ENCODE results near the gene INF2. TPM values are rescaled to one million over a fixed set of nuclear protein-coding genes. Genes with fewer than 3 reads are reported as not detected.

INF2 gene
- total RNA-seq, 1 experiment from 2014 or later = 48.9 TPM

DNA sequence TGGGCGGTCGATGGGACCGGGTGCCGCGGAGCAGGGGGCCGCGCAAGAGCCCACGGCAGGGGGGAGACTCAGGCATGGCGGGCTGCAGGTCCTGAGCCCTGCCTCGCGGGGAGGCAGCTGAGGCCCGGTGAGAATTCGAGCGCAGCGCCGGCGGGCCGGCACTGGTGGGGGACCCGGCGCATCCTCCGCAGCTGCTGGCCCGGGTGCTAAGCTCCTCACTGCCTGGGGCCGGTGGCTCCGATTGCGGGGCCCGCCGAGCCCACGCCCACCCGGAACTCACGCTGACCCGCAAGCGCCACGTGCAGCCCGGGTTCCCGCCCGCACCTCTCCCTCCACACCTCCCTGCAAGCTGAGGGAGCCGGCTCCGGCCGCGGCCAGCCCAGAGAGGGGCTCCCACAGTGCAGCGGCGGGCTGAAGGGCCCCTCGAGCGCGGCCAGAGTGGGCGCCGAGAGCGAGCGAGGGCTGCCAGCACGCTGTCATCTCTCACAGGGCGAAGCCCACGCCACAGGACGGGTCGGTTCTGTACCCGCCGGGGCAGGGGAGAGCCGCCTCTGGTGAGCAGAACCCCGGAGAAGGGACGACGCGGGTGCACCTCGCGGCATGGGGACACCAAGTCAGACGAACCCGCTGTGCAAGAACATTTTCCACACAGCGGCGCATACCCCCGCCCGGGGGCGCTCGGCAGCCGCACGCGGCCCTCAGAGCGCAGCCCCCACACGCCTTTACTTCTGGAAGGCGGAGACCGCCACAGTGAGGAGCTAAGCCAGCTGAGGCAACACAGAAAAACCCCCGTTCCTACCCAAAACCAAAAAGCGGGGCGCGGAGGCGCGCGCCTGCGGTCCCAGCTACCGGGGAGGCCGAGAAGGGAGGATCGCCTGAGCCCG lies 62.4 kb downstream of the INF2 start:
- DNase-seq (ENCODE audit: low read depth) = no peak

DNA sequence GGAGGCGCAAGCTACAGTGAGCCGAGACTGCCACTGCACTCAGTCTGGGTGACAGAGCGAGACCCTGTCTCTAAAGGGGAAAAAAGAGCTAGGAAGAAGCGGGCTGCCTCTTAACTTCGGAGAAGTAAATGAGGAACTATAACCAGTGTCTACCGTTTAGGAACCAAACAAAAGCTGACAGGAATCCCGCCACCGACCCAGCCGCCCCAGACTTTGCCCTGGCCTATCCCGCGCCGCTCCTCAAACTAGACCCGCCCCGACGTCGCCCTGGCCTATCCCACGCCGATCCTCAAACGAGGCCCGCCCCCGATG lies 63.0 kb downstream of the INF2 start:
- DNase-seq (ENCODE audit: low read depth) = no peak

DNA sequence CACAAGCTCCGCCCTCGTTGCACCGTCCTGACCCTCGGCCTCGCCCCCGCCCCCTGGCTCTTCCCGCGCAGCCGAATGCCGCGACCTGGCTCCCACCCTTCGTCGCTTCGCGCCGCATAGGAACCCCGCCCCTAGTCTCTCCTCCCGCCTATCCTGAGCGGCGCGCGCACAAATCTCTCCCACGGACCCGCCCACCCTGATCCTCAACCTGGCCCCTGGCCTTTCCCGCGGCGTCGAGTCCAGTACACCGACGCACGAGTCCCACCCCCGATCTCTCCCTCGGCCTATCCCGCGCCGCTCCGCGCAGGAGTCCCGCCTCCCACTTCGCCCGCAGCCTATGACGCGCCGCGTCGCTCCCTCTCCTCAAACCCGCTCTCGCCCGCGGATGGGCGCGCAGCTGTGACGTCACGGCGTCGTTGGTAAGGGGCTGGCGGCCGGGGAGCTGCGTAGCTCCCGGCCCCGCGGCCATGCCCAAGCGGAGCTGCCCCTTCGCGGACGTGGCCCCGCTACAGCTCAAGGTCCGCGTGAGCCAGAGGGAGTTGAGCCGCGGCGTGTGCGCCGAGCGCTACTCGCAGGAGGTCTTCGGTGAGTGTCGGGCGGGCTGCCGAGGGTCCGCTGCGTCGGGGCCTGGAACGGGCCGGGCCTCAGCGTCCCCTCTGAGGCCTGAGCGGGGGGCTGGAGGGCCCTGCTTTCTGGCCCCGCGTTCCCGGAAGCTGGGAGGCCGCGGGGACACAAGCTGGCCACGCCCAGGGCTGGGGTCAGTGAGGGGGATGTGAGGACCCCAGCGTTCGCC lies 63.5 kb downstream of the INF2 start, which contains the start of gene SIVA1:
Gene SIVA1, plus strand, starts transcription at position 413 of the 793 bp plus-strand sequence. Its CDS starts 55 bp downstream, at position 468.
- DNase-seq (ENCODE audit: low read depth) = peak; percentile 100

DNA sequence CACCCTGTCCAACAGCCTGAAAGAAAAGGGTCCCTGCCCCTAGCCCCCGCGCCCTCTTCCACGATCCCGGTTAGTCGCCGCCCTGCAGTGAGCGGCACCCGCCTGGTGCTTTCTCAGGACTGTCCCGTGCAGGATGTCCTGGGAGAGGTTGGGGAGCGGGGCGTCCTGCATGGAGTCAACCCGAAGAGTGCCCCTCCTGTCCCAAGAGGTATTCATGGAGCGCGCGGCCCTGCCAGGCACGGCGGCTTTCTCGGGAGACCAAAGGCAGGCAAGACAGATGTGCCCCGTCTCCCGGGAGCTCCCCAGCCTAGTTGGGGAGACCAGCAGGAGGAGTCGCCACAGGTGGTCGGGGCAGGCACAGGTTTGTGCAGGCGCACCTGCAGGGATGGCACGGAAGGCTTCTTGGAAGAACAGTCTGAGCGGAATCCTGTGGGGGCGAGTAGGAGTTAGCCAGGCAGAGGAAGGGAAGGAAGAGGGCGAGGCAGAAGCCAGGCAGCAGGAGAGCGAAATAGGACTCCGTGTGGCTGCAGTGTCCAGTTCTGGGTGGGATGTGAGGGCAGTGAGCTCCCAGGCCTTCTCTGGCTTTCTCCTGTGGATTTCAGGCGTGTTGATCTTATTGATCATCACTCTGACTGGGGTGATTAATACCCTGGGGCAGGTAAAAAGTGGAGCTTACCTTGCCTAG lies 64.3 kb downstream of the INF2 start:
- no peak for DNase-seq (ENCODE audit: low read depth)

DNA sequence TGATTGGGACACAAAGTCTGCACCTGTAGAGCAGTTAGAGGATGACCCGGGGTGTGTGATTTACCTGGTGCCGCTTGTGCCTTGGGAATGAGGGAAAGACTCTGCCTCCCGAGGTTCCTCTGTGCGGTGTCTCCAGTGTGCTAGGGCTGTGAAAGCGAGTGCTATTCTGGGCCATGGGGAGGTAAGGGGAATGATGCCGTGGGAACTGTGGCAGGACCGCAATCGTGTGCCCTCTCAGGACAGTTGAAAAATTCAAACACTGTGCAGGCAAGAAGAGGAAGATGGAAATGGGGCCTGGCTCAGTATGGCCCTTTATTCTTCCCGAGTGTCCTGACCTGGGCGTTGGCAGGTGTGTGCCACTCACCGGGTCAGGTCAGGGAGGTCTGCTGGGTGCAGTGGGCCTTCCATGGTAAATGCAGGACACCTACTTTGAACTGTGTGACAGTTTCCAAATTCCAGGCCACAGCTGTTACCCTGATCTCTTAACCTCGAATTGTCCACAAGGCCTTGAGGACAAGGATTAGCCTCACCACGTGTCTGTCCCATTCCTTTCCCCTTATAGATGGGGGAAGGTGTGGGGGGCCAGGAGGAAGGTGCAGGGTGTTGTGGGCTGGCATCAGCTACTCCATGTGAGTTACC lies 64.9 kb downstream of the INF2 start:
- no peak for DNase-seq (ENCODE audit: low read depth)

DNA sequence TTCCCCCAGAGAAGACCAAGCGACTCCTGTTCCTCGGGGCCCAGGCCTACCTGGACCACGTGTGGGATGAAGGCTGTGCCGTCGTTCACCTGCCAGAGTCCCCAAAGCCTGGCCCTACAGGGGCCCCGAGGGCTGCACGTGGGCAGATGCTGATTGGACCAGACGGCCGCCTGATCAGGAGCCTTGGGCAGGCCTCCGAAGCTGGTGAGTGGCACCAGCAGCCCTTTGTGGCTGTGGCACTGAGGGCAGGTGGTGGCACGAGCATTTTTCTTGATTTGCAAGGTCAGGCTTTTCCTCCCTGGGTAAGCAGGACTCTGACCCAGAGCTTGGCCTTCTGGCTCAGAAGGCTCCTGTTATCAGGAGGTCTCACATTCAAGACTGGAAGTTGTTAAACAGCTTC lies 66.2 kb downstream of the INF2 start:
- no peak for DNase-seq (ENCODE audit: low read depth)

DNA sequence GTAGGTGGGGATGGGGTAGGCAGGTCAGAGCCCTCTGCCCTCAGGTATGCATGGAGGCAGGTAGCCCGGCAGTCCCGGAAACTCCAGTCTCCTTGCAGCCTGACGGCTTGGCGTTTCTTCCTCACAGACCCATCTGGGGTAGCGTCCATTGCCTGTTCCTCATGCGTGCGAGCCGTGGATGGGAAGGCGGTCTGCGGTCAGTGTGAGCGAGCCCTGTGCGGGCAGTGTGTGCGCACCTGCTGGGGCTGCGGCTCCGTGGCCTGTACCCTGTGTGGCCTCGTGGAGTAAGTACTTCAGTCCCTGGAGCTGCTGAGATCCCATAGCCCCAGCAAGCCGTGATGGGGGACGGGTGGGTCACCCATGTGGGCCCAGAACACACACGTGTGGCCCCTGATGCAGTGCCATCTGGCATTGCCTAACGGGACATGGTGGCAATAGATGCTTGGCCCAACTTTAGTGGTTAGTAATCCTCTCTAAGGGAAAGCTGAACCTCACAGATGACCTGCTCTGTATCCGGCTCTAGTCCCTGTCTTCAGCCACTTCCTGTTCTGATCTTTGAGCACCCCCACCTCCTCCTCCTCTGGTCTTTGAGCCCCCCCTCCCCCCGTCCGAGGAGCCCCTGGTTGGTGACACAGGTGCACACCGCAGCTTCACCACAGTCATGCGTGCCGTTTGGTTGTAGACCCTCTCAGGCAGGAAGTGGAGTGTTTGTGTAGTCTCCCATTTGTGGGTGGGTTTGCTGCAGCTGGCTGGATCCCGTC lies 67.2 kb downstream of the INF2 start:
- DNase-seq (ENCODE audit: low read depth) = no peak

DNA sequence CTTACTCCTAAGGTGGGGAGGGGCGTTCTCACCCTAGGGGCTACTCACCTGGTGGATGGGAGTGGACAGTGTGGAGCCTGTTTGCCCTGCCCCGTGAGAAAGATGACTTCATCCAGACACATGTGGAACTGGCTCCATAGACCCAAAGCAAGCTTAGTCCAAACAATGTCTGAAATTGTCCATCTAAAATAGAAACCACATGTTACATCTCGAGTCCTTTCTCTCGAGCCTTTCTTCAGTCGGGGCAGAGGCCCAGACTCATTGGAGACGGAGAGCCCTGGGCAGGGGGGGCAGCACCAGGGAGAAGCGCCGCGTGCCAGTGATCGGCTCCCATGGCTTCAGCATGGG lies 67.8 kb downstream of the INF2 start:
- DNase-seq (ENCODE audit: low read depth) = no peak

DNA sequence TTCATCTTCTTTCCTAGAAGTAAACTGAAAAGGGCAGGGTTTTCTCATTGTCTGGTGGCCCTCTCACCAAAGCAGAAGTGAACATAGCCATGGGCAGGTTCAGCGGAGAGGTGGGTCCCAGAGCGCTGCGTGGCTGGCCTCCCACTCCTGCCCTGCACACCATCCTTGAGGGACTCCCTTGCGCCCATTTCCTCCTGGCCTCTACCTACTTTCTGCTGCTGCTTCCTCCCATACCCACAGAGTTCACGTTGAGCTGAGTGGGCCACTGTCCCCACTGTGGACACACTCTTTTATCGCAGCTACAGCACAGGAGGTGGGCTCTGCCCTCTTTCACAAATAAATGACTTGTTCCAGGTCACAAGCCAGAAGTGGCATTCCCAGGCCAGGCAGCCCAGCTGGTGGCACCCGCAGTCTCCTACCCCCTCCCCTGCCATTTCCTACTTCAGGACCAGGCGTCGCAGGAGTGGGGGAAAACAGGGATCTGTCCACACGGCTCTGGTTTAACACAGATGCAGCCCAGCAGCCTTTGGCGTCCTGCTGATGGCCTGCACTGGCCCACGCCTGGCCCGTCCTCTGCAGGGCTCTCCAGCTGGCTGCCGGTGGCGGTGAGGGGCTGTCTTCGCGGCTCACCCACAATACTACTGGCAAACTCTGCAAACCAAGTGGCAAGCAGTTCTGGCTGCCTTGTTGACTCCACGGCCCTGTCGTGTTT lies 68.4 kb downstream of the INF2 start:
- DNase-seq (ENCODE audit: low read depth) = no peak

DNA sequence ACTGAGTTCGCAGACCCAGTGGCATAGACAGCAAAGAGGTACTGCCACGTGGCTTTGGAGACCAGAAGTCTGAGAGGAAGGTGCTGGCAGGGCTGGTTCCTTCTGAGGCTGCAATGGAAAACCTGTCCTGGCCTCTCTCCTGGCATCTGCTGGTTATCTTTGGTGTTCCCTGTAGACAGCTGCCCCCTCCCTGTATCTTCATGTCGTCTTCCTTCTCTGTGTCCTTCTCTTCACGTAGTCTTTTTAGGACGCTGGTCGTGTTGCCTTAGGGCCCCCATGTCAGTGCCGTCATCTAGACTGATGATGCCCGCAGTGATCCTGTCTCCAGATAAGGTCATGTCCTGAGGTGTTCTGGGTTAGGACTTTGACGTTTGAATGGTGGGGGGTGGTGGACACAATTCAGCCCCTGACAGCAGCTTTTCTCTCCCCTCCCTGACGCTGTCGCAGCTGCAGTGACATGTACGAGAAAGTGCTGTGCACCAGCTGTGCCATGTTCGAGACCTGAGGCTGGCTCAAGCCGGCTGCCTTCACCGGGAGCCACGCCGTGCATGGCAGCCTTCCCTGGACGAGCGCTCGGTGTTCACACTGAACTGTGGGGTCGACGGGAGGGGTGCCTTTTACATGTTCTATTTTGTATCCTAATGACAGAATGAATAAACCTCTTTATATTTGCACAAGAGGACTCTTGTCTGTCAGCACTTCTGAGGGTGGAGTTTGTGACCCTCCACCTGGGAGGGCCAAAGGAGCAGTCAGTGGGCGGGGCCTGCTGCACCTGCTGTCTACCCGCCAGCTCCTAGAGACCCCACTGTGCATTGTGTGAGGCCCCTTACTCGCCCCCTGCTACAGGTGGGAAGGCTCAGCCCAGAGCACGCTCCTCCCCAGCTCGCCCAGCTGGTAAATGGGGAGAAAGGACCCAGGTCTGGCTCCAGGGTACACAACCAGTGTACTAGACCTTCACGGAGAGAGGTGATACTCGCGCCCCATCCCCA lies 69.9 kb downstream of the INF2 start:
- no peak for DNase-seq (ENCODE audit: low read depth)

DNA sequence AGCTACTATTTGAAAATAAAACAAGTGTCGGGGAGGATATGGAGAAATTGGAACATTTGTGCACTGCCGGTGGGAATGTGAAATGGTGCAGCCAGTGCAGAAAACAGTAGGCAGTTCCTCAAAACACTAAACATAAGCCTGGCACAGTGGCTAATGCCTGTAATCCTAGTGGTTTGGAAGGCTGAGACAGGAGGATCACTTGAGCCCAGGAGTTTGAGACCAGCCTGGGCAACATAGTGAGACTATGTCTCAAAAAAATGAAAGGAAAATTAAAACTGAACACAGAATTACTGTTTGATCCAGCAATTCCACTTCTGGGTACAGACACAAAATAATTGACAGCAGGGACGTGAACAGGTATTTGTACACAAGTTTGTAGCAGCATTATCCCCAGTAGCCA lies 76.1 kb downstream of the INF2 start:
- no peak for DNase-seq (ENCODE audit: low read depth)

DNA sequence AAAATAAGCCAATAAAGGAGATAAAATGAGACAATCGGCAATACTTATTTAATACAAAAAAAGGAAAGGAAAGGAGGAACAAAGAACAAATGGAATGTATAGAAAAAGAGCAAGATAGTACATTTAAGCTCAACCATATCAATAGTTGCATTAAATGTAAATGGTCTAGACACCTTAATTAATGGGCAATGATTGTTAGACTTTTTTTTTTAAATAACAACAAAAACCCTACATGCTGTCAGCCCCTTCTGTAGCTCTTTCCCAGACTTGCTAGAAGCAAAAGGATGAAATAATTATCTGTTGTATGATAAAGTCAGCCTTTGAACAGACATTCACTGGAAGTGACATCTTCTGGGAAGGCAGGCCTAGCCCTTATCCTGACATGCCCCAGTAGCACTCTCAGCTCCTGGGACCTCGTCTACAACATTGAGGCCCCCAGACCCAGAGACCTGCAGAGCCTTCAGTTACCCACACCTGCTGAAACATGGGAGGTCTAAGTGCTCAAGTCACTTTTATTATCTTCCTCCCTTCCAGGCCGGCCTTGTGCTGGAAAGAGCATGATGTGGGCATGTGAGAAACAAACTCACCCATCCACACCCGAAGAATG lies 76.9 kb downstream of the INF2 start:
- DNase-seq (ENCODE audit: low read depth) = no peak

DNA sequence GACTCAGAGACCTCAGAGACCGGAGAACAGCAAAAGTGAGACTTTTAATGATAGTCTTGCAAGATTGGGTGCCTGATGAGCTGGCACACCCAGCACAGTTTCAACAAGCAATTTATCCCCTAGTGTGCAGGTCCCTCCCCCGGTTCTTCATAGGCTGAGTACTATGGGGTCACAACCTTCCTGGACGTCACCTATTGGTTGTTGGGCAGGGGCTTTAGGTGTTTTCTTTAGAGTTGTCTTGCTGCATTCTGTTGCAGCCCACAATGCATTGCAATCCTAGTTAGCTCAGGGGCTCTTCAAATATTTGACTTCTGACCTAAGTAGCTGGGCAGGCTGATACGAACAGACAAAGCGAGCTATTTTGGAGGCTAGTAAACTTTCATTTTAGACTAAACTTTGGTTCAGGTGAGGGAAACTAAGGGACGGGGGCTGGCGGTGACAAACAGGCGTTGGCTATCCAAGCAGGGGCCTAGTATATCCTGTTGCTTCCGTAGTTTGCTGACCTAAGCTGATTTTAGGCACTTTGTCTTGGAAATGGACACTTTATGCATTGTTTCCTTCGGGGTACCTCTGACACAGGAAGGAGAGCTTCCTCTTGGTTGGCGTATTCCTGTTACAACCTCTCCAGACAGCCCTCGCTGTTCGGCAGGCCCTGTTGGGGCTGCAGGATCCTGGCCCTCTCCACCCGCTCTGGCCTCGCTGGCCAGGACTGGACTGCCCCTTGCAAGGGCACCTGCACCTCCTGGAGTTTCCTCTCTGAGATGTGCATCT lies 77.6 kb downstream of the INF2 start:
- DNase-seq (ENCODE audit: low read depth) = no peak

DNA sequence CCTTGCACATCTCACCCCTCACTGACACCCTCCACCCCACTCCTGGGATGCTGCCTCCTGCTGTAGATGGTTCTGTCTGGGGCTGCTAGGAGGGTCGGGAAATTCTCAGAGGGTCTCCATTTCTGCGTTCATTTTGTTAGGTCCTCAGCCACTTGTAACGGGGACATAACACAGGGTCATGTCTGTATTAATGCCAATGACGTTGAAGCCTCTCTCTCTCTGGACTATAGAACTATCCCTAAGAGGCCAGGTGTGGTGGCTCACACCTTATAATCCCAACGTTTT lies 78.2 kb downstream of the INF2 start:
- no peak for DNase-seq (ENCODE audit: low read depth)

DNA sequence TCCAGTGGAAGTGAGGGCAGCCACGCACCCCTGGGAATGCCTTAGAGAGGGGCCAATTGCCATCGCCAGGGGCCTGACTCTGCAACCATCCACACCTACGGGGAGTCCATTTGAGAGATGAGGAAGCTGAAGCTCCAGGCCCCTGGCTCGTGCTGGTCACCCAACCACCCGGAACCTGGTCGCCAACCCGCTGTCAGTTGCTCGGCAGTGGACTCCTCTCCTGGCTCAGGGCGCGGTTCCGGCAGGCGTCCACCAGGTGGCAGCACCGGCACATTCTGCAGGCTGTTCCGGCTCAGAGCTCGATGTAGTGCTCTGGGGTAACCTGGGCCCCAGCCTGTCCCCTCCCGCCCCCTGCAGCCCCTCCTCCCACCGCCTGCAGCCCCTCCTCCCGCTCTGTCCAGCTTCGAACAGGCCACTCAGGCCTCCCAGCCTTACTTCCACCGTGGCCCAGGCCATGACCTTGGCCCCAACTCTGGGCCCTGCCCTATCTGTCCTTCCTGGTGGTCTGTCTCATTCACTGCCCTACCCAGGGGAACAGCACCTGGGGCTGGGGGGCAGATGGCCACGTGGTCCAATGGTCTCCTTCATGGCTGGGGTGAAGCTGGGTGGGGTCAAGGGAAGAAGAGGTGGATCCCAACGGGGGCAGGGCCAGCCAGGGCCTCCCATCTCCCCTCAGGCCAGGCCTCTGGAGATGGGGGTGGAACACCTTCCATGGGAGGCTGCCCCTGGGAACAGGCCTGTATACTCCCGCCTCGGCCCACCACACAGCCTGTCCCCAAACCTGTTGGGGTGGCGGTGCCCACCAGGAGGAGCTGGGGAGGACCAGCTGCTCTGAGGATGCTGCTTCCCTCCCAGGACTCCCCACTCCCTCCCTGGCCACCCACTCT lies 79.3 kb downstream of the INF2 start:
- DNase-seq (ENCODE audit: low read depth) = peak; percentile 91

DNA sequence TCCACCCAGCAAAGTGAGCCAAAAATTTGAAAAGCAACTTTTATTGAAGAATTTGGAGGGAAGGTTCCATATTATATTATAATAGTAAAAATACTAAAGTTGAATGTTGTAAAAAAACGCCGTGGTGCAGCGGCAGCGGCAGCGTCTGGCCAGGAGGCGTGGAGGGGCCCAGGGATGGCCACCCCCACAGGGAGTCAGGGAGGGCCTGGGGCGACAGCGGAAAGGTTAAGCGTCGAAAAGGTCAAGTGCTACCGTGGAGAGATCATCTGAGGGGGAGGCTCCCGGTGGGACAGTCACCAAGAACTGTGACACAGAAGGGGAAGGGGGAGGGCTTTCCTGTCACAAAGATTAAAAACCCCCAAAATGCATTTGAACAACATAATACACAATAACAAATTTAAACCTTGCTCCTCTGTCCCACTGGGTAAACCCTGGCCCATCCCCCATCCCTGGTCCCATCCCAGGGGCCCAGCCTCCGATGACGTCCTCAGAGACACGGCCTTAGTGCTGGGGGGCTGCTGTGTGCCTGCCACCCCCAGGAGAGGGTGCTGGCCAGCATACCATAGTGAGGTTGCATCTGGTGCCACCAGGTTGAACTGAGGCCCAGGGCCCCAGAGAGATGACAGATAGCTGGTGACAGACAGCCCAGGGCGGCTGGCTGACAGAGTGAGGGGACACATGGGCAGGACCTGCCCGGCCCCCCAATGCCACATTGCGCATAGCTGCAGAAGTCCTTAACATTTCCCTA lies 80.1 kb downstream of the INF2 start:
- DNase-seq (ENCODE audit: low read depth) = no peak

Measured in Daoy (cell line).